Stimulated activated CD4-positive, alpha-beta T cell treated with anti-CD3 and anti-CD28 coated beads, Interleukin-4, amount 100 ng/mL, for 48 hours (primary cell): Measurements from ENCODE around the gene ADPRH.
"Not testable (repeated sequence)": the region's sequence is repeated elsewhere in the genome, so short reads cannot be mapped to it uniquely, and the experiment has no call there.

Experiments used
- DNase-seq, 2 donors: peaks; one replicate each; pipeline ENCODE4 v3.0.0-alpha.2; 2020; ENCODE audit warnings: low read depth in 2 of 2

Gene ADPRH

GRCh38 chr3:119559441-119559963, 19.8 kb upstream of the ADPRH start, which contains the start of gene CD80:
Gene CD80, minus strand, starts transcription at chr3:119559614. Its CDS starts 1,886 bp downstream, at chr3:119557728.
- DNase-seq, result peak; percentile 38 to 62

- DNase-seq, result no peak
These were observed 19.1 kb upstream of the ADPRH start for GRCh38 chr3:119560160-119560559.

GRCh38 chr3:119562307-119562961, 16.9 kb upstream of the ADPRH start:
- peak in 1 of 2 donors; percentile 40 for DNase-seq

GRCh38 chr3:119563334-119563733, 16.0 kb upstream of the ADPRH start:
- not testable (repeated sequence) for DNase-seq

DNA sequence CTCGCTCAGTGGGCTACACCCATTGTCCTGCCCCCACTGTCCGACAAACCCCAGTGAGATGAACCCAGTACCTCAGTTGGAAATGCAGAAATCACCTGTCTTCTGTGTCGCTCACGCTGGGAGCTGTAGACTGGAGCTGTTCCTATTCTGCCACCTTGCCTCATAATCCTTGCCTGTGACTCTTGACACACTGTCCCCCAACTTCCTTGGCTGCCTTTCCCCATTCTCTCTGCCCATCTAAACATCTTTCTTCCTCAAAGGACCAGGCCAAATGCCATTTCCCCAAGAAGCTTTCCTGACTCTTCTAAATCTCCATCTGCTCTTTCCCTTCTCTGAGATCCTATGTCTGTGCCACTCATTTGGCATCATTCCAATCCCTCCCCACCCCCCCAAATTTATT, 10.1 kb upstream of the ADPRH start:
- DNase-seq, result no peak

- DNase-seq, result no peak
These were observed 9.1 kb upstream of the ADPRH start for GRCh38 chr3:119570229-119570628.

DNA sequence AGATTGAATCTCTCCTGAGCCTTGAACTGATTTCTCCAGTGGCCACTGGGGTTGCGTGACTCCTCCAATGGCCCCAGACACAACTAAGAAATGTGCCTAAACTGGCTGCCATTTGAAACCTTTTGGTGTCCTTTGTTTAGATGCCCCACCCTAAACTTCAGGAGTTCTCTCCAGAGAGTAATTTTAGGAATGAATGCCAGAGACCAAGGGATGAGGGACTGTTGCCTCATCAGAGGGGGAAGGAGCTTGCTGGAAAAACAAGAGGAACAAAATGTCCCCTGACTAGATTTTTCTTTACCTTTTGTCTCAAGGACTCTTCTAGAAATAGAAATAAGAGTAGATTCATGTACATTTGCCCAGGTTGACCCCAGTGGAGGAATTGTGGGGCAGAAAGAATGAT, 8.1 kb upstream of the ADPRH start:
- no peak for DNase-seq

DNA sequence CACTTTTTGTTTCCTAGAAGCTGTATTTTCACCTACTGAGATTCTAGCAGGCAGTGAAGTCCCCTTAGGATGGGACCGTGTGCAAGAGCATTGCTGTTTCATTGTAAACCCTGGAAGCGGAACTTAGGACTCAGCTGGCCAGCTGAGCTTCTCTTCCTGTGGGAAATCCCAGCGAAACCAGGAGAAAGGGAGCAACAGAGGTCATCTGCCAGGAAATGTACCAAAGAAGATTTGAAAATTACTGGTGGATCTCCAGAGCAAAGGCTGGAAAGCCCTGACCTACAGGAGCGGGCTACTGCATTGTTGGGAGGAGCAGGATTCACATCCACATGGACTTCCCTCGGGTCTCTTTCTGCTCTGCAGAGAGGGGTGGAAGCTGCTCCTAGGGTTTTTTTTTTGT, 7.6 kb upstream of the ADPRH start:
- DNase-seq, result no peak

DNA sequence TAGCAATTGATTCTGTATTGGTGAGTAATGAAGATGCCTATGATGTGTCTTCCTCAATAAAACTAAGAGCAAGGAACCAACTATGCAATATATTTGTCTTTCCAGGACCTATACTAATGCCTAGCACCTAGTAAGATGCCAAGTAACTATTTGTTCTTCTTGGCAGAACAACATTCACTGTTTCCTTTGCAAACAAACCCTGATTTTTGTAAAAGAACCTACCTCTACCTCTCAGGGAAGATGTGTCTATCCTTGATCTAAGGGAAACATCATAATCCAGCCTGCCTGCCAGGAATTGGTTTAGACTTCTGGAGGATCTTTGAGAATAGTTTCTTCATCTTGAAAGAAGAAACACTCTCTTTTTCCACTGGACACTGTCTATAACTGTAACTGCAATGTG, 3.8 kb upstream of the ADPRH start:
- DNase-seq, result no peak

DNA sequence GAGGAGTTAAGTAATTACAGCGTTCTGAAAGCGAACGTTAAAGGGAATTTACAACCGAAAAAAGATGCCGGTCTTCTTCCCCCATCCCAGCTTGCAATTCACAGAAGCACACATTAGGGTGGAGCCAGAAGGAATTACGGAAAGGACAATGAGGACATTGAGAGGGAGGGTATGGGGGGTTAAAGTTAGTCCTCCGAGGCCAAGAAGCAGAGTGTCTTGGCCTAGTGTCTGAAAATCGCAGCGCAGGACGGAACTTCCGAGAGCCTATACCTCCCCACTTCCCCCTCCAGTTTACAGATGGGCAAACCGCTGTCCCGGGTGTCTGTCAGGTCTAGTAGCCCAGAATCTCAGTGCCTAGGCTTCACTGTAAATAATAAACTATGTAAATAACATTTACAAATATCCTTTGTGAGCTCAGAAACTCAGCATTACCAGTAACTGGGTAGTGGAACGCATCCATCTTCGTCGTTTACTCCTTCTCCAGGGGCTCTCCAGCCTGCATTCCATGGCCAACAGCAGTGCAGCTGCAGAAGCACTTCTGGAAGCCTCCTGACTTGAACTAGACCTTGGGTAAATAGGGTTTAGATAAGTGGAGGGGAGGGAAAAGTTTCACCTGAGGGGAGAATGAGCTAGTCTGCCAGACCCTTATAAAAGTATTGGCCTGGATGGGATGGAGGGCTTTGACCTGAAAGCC, 922 bp downstream of the ADPRH start:
- DNase-seq, result no peak

DNA sequence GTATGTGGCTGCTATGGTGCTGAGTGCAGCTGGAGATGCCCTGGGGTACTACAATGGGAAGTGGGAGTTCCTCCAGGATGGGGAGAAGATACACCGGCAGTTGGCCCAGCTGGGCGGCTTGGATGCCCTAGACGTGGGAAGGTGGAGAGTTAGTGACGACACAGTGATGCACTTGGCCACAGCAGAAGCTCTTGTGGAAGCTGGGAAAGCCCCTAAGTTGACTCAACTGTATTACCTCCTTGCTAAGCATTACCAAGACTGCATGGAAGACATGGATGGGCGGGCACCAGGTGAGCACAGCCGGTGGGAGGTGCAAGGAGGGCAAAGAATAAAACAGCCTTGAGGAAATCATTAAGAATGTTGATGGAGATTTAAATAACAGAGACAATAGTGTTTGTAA, 2.9 kb downstream of the ADPRH start:
- DNase-seq, result peak in 1 of 2 donors; percentile 27

GRCh38 chr3:119585208-119585607, 5.9 kb downstream of the ADPRH start:
- DNase-seq, result no peak

- no peak for DNase-seq
These were observed 6.7 kb downstream of the ADPRH start for GRCh38 chr3:119585856-119586570.

- DNase-seq, result no peak
These were observed 7.5 kb downstream of the ADPRH start for GRCh38 chr3:119586733-119587172.

GRCh38 chr3:119588112-119588511, 8.8 kb downstream of the ADPRH start:
- peak; percentile 10 to 19 for DNase-seq

DNA sequence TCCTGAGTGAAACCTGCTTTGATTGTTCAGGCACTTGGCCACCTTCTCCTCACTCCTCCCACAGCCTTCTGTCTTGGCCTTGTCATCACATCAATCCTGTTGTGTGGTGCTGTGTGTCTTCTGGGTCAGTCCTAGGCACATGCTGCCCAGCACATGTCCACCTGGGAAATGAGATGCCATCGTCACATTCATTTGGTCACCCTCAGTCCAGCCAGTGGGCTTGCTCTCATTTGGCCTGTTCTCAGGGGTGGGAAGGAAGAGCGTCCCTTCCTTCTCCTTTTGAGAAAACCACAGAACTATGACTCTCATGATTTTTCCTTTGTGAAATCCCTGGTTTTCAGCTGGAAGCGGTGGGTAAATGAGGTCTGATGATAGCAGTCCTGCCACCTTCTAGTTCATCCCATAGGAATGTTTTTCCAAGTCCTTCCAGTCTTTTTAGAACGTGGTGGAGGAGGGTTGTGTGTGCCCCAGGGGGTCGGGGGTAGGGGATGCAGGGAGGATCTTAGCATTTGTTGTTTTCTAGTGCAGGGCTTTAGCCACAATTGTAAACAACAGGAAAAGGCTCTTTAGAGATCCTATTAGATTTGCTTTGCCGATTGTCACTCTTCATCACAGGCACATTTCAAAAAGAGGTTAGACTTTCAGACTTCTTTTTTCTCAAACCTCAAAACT, 9.9 kb downstream of the ADPRH start:
- no peak for DNase-seq

DNA sequence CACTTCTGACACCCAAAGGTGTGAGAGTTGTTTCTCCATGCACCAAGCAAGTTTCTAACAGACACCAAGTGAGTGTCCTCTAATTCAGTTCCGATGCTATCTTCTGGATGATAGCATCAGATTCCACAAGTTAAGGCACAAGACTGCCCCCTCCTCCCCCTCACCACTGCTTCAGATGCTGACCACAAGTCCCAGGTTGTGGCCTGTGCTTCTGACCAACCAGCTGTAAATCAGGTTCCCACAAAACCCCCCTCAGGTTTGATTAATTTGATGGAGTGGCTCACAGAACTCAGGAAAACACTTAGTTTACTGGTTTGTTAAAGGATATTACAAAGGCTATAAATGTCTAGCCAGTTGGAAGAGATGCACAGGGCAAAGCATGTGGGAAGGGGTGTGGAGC, 11.4 kb downstream of the ADPRH start:
- DNase-seq, result no peak

- DNase-seq, result no peak
These were observed 13.6 kb downstream of the ADPRH start for GRCh38 chr3:119592861-119593260.

DNA sequence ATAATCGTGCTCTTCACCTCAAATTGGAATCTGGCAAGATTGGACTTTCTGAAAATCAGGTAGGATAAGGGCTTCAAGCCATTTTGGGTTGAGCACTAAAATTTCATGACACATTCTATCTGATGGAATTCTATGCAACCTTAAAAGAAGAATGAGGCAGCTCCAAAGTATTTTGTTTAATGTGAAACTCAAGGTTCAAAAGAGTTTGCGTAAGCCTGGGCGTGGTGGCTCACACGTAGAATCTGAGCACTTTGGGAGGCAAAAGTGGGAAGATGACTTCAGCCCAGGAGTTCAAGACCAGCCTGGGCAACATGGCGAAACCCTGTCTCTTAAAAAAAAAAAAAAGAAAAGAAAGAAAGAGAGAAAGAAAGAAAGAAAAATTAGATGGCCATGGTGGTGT, 14.8 kb downstream of the ADPRH start:
- DNase-seq, result no peak

- not testable (repeated sequence) for DNase-seq
These were observed 15.6 kb downstream of the ADPRH start for GRCh38 chr3:119594929-119595328.

DNA sequence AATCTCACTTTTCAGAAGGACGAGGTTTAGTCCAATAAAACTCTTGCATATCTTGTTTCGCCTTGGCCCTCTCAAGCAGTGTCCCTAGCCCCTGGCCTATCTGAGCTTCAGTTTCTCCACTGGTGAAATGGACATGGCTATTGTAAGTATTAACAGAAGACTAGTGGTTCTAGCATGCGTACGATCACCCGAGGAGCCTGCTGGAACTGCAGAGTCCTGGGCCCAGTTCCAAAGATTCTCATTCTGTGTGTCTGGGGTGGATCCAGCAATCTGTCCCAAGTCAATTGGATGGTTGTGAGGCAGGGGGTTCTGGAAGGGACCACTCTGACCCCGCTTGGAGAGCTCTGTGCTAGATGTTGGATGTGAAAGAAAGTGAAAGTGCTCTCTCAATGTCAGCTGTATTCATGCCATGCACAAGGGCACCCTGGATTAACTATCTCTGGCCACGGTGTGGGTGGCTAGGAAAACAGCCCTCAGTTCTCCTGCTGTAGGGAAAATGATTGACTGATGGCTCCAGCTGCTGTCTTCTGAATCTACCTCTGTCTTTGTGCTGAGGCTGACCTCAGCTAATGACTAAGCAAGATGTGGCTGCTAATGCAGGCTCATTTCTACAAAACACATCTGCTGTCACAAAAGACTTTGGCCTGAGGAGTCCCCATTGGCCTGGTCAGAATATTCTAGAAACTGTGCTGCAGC, 16.5 kb downstream of the ADPRH start:
- no peak for DNase-seq
